Stomach (tissue), 4 donors: Measurements from ENCODE around the gene TNFRSF25.

Experiments used
- CTCF ChIP-seq, 7 experiments: fragments of 450-650 bp in 4 of 7; fragments of 200-600 bp in 3 of 7; sonication (generic) in 3 of 7; IDR thresholded peaks; one replicate each; pipeline ENCODE4 v1.5.1; 2016 to 2019; ENCODE audit warnings: antibody characterized with exemption in 7 of 7, control low read depth in 2 of 7, mild to moderate bottlenecking in 1 of 7
- EP300 ChIP-seq: sonication (generic); formaldehyde crosslinking; IDR thresholded peaks from one replicate; pipeline ENCODE4 v1.6.1; 2017; ENCODE audit warnings: antibody characterized with exemption
- POLR2A ChIP-seq, 4 donors: fragments of 450-650 bp; IDR thresholded peaks; one replicate each; pipeline ENCODE4 v1.6.1; 2016; ENCODE audit warnings: antibody characterized with exemption in 4 of 4, control low read depth in 2 of 4, mild to moderate bottlenecking in 1 of 4, moderate library complexity in 1 of 4
- POLR2AphosphoS5 ChIP-seq, 3 donors: sonication (generic); formaldehyde crosslinking; IDR thresholded peaks; one replicate each; pipeline ENCODE4 v1.6.1; 2016; ENCODE audit warnings: antibody characterized with exemption in 3 of 3

DNA sequence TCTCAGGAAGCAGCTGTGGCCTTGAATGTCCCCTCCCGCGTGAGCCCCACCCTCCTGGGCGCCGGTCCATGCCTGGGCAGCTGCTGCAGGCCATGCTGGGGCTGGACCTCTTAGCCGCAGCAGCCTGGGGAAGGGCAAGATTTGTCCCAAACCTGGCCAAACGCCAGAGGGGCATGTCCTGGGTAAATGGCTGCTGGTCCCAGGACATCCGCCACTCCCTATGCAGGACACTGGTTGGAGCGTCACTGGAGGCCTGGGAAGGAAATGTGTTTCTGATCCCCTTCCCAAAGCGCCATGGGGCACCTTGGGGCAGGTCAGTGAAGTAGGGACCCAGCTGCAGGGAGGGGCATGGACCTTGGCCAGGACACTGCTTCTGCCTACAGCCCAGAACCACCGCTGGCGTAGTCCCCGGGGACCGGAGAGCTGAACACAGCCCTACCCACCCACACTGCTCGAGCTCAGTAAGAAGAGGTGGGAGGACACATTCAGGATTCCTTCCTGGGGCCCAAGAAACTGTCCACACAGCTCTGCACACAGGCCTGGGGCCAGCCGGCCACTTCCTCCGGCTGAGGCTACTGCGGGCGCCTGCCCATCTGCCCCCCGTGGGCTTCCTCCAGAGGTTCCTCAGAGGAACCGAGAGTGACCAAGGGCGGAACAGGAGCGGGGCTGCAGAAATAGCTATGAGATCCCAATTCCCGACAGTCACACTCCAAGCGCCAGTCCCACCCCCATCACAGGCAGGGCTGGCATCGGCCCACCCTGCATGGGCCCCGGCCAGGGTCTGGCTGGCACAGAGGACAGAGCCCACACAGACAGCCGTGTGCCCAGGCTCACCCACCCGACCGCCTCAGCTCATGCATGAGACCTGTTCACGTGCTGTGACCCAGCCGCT, 36.3 kb upstream of the TNFRSF25 start:
- TF ChIP-seq POLR2A (IDR thresholded peaks at IDR 0.05) (no peak), CTCF (IDR thresholded peaks at IDR 0.05) (no peak), POLR2AphosphoS5 (IDR thresholded peaks at IDR 0.05) (no peak), EP300 (no peak)
